AG04450 (cell line): ENCODE data around the gene DOCK3. TPM values are rescaled to one million over a fixed set of nuclear protein-coding genes. Genes with fewer than 3 reads are reported as not detected.
"Not testable (repeated sequence)": the region's sequence is repeated elsewhere in the genome, so short reads cannot be mapped to it uniquely, and the experiment has no call there.

Experiments used
- CTCF ChIA-PET: fragments of 300-600, 350-600 bp; formaldehyde crosslinking; extraction: SDS; loops from one replicate; lab custom pipeline; 2022; ENCODE audit warnings: antibody characterized with exemption, inconsistent platforms; lab: Charles Lee
- POLR2A ChIA-PET: fragments of 350-600 bp; formaldehyde crosslinking; extraction: SDS; loops from one replicate; lab custom pipeline; 2021; ENCODE audit warnings: antibody characterized with exemption, inconsistent platforms; lab: Yijun Ruan, JAX
- DNase-seq: peaks from one replicate; pipeline ENCODE4 v3.0.0-alpha.2; 2011; ENCODE audit warnings: low read depth, low spot score
- H3K27ac ChIP-seq: one replicate; pipeline ENCODE4 v1.5.1; 2012; ENCODE audit warnings: low read depth, low read length, control low read depth
- H3K27me3 ChIP-seq: one replicate; pipeline ENCODE4 v1.6.0; 2012; ENCODE audit warnings: low read length; ENCODE audit not compliant: control insufficient read depth, insufficient read depth
- H3K4me3 ChIP-seq: 2 replicates; pipeline ENCODE4 v1.5.1; 2011; ENCODE audit warnings: mild to moderate bottlenecking, low read depth, low read length, control low read depth
- H3K9me3 ChIP-seq: 2 replicates; pipeline ENCODE4 v1.5.1; 2012; ENCODE audit warnings: low read length; ENCODE audit not compliant: control insufficient read depth, insufficient read depth
- CTCF ChIP-seq: IDR thresholded peaks from 2 replicates; pipeline ENCODE4 v1.5.1; 2011; ENCODE audit warnings: low read depth, low read length, control low read depth, inconsistent platforms
- polyA plus RNA-seq: library from polyadenylated mRNA; depleted of rRNA; stranded (reverse); fragments of >200 nt; gene quantifications from 2 replicates; pipeline ENCODE4 v1.2.3, GENCODE V29; 2011

Gene DOCK3
- polyA plus RNA-seq, 1 experiment: 0.07 TPM

GRCh38 chr3:50687127-50687751, 12.5 kb downstream of the DOCK3 start:
- CTCF ChIA-PET: no interaction called here
- H3K9me3 ChIP-seq: no peaks in the 10 kb centered on the region
- POLR2A ChIA-PET: no interaction called here
- H3K4me3 ChIP-seq: no peak overlapping the region
- no peak for TF ChIP-seq CTCF
- no peak overlapping the region for H3K27ac ChIP-seq
- no peak for DNase-seq
- H3K27me3 ChIP-seq: peaks cover 4% of the 10 kb centered on the region

DNA sequence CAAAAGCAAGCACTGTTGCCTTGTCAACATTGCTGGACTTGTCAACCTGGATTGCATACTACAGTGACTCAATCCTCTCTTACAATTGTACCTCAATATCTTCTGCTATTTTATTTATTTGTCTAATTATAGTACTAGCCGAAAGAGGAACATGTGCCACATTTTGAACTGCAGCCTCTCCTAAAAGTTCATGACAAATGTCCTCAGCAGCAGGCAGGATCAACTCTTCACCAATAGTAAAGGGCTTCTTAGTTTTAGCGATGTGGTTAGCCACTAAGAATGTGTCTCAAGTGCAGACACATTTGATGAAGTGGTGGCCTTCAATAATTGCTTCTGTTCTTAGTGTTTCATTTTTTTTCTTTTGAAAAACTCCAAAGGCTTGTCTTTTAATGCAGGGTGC, 13.2 kb downstream of the DOCK3 start:
- no peak for TF ChIP-seq CTCF
- ChIA-PET CTCF (no interaction called here), POLR2A (no interaction called here)
- H3K4me3 ChIP-seq: no peak overlapping the region
- no peak overlapping the region for H3K27ac ChIP-seq
- DNase-seq: no peak
- H3K9me3 ChIP-seq: no peaks in the 10 kb centered on the region
- peaks cover 4% of the 10 kb centered on the region for H3K27me3 ChIP-seq

- DNase-seq, CTCF ChIA-PET: not testable (repeated sequence)
Measured at GRCh38 chr3:50688602-50689001, 13.9 kb downstream of the DOCK3 start.

GRCh38 chr3:50689558-50689957, 14.8 kb downstream of the DOCK3 start:
- CTCF ChIA-PET: no interaction called here
- Histone ChIP-seq H3K27ac (no peak overlapping the region), H3K9me3 (no peaks in the 10 kb centered on the region), H3K27me3 (peaks cover 4% of the 10 kb centered on the region), H3K4me3 (no peak overlapping the region)
- no peak for DNase-seq
- POLR2A ChIA-PET: no interaction called here
- no peak for TF ChIP-seq CTCF

More at GRCh38 chr3:50688602-50689001, 13.9 kb downstream of the DOCK3 start:
- H3K9me3 ChIP-seq, POLR2A ChIA-PET, H3K4me3 ChIP-seq, H3K27me3 ChIP-seq, H3K27ac ChIP-seq: not testable (repeated sequence)

- CTCF ChIA-PET: no interaction called here
Measured at GRCh38 chr3:50695031-50695430, 20.3 kb downstream of the DOCK3 start.

More at GRCh38 chr3:50695031-50695430, 20.3 kb downstream of the DOCK3 start:
- no peak for TF ChIP-seq CTCF
- no peak for DNase-seq
- Histone ChIP-seq H3K27me3 (no peaks in the 10 kb centered on the region), H3K4me3 (no peak overlapping the region), H3K9me3 (no peaks in the 10 kb centered on the region), H3K27ac (no peak overlapping the region)
- POLR2A ChIA-PET: no interaction called here
